Adrenal gland (tissue), 12 donors: ENCODE measurements around the gene CARMIL3. TPM values are rescaled to one million over a fixed set of nuclear protein-coding genes. Genes with fewer than 3 reads are reported as not detected.
A peak's percentile ranks its signal among the peaks of the same experiment; 100 is the strongest.
"Not testable (repeated sequence)": the region's sequence is repeated elsewhere in the genome, so short reads cannot be mapped to it uniquely, and the experiment has no call there.

Experiments used
- DNase-seq, 7 donors: peaks; one replicate each; pipeline ENCODE4 v3.0.0-alpha.2; 2019 to 2020
- H3K27ac ChIP-seq, 5 donors: fragments of 200-600 bp; sonication (generic) in 4 of 5; 1 replicate in 3 of 5; 2 replicates in 2 of 5; pipeline versions ENCODE4 v1.5.1 to v1.8.0; 2016 to 2020; ENCODE audit warnings: mild to moderate bottlenecking in 1 of 5
- H3K27me3 ChIP-seq: fragments of 200-600 bp; 2 replicates; pipeline ENCODE4 v1.8.0; 2021
- H3K36me3 ChIP-seq, 2 donors: fragments of 200-600 bp; replicated peaks in 1 of 2; 1 replicate in 1 of 2; 2 replicates in 1 of 2; pipeline versions ENCODE4 v1.5.1 to v1.8.0; 2018 to 2022
- H3K4me1 ChIP-seq, 2 donors: fragments of 200-600 bp; replicated peaks in 1 of 2; 1 replicate in 1 of 2; 2 replicates in 1 of 2; pipeline versions ENCODE4 v1.5.1 to v1.8.0; 2018 to 2021
- H3K4me3 ChIP-seq, 4 donors: fragments of 200-600 bp; sonication (generic) in 3 of 4; one replicate each; pipeline ENCODE4 v1.5.1; 2016 to 2018
- H3K9me3 ChIP-seq, 3 donors: fragments of 200-600 bp; sonication (generic) in 1 of 3; replicated peaks in 1 of 3; 1 replicate in 2 of 3; 2 replicates in 1 of 3; pipeline versions ENCODE4 v1.5.1 to v1.8.0; 2016 to 2021
- POLR2A ChIP-seq, 2 donors: fragments of 450-650 bp; IDR thresholded peaks; one replicate each; pipeline ENCODE4 v1.6.1; 2017; ENCODE audit warnings: antibody characterized with exemption in 2 of 2, mild to moderate bottlenecking in 2 of 2, moderate library complexity in 1 of 2
- WGBS, 4 donors: extraction: QIAGEN DNeasy Blood & Tissue Kit in 2 of 4; methylation state at CpG; one replicate each; pipeline versions ENCODE4 v1.1.5 to v1.1.7; 2013 to 2017; 5-methylcytosine and 5-hydroxymethylcytosine counted together
- intact Hi-C, 2 donors: fragments of 100-400 bp; cut with DNase I; formaldehyde crosslinking; loops; one replicate each; pipeline versions ENCODE4 v1.14.1 to v1.15.0; 2022 to 2023
- polyA plus RNA-seq, 3 donors: library from polyadenylated mRNA; stranded (reverse); fragments of 200-250 nt in 2 of 3; fragments of 350-450 nt in 1 of 3; fragmentation: Illumina TruSeq in 1 of 3; extraction: RNeasy Lipid Tissue Mini Kit (QIAGEN cat#74804) in 1 of 3; gene quantifications; one replicate each; pipeline ENCODE4 v1.2.3, GENCODE V29; 2013 to 2014
- total RNA-seq, 9 donors: library from RNA; depleted of rRNA in 4 of 9; stranded (reverse); fragments of >200 nt in 4 of 9; fragments of 120-200 nt in 1 of 9; fragmentation: NEBNext Ultra II Directional in 1 of 9; extraction: Animal tissue kit (Norgen Biotek cat#: 25700) in 1 of 9; gene quantifications; one replicate each; pipeline versions ENCODE4 v1.1.0 to v1.2.4, GENCODE V29; 2013 to 2023
- TF ChIP-seq, protein P1 (sequence below), 6 experiments: fragments of 450-650 bp in 4 of 6; fragments of 200-600 bp in 2 of 6; sonication (generic) in 1 of 6; IDR thresholded peaks; 1 replicate in 5 of 6; 2 replicates in 1 of 6; pipeline versions ENCODE4 v1.5.1 to v1.8.0; 2016 to 2021; ENCODE audit warnings: antibody characterized with exemption in 6 of 6, mild to moderate bottlenecking in 2 of 6, moderate library complexity in 1 of 6
- donor health status: healthy with polysubstance abuse.
- donor health status: Bipolar disorder and iron deficiency.
- donor health status: DM: yes; HTN: yes; CAD: no.
- donor health status: DM: no; HTN: no; CAD: no.
- donor health status: DM: no; HTN: no; CAD: no.
- donor health status: DM: yes; HTN: yes; CAD: no.

Gene CARMIL3
- total and polyA plus RNA-seq, 12 donors = 0.17 to 5.8 (median 0.74) TPM; not detected in 1

GRCh38 chr14:24032727-24033418 lies 18.9 kb upstream of the CARMIL3 start:
- Histone ChIP-seq H3K27me3 (no peaks in the 10 kb centered on the region), H3K4me1 (no peaks in the 10 kb centered on the region), H3K36me3 (no peaks in the 10 kb centered on the region), H3K9me3 (no peaks in the 10 kb centered on the region), H3K27ac (no peak overlapping the region), H3K4me3 (no peak overlapping the region)
- DNase-seq = peak in 6 of 7 donors; percentile 33 to 74 (median 66)
- intact Hi-C loops = no loop called here
- 53 to 74% (median 64%) methylated on average over 2 of the region's 2 CpGs for WGBS, 4 donors
- no peak for TF ChIP-seq POLR2A (IDR thresholded peaks at IDR 0.05)
- TF ChIP-seq, protein P1, sequence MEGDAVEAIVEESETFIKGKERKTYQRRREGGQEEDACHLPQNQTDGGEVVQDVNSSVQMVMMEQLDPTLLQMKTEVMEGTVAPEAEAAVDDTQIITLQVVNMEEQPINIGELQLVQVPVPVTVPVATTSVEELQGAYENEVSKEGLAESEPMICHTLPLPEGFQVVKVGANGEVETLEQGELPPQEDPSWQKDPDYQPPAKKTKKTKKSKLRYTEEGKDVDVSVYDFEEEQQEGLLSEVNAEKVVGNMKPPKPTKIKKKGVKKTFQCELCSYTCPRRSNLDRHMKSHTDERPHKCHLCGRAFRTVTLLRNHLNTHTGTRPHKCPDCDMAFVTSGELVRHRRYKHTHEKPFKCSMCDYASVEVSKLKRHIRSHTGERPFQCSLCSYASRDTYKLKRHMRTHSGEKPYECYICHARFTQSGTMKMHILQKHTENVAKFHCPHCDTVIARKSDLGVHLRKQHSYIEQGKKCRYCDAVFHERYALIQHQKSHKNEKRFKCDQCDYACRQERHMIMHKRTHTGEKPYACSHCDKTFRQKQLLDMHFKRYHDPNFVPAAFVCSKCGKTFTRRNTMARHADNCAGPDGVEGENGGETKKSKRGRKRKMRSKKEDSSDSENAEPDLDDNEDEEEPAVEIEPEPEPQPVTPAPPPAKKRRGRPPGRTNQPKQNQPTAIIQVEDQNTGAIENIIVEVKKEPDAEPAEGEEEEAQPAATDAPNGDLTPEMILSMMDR (IDR thresholded peaks at IDR 0.05) = no peak

- 29 to 52% (median 41%) methylated on average over 2 to 3 of the region's 4 CpGs for WGBS, 4 donors
- H3K4me1 ChIP-seq, intact Hi-C loops, H3K9me3 ChIP-seq, H3K27me3 ChIP-seq, H3K36me3 ChIP-seq: not testable (repeated sequence)
- Histone ChIP-seq H3K27ac (peak overlapping the region in 4 of 5 donors; percentile 69 to 93 (median 83)), H3K4me3 (peak overlapping the region in 1 of 4 donors; percentile 61)
- TF ChIP-seq, protein P1 (IDR thresholded peaks at IDR 0.05) = peak in 1 of 6 experiments; percentile 12
- peak in 1 of 7 donors; percentile 13 for DNase-seq
Measured at GRCh38 chr14:24035769-24036168, 16.0 kb upstream of the CARMIL3 start.

DNA sequence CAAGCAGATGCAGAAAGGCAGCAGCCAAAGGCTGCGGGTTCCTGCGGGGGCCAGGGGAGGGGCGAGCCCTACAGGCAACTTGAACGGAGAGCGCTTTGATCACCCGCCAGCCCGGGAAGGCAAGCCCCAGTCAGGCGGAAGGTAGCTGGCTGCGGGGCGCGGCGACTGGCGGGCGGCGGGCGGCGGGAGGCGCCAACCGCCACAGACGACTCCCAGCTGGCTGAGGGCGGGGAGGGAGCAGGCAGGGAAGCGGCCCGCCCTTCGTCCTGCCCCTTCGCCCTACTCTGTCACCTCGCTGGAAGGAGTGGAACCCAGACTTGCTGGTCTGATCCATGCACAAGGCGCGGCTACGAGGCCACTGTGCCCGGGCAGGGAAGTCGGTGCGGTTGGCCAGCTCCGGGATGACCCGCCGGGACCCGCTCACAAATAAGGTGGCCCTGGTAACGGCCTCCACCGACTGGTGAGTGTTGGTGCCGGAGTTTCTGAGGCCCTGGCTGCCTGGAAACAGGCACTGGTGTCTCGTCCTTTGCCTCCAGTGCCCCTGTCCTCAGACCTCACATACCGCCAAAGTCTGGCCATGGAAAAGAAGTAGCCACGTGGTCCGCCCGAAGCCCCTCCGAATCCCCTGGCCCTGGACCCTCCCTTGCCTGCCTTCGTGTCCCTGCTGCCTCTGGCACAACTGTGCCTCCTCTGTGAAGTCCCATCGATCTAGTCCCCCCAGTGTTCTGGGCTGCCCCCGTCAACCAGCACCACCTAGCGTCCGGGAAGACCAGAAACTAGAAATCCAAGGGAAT lies 15.4 kb upstream of the CARMIL3 start:
- WGBS, 4 donors = 0% methylated on average over 18 to 50 of the region's 50 CpGs
- Histone ChIP-seq H3K4me1 (no peaks in the 10 kb centered on the region), H3K36me3 (no peaks in the 10 kb centered on the region), H3K4me3 (peak overlapping the region in 2 of 4 donors; percentile 30 to 61), H3K9me3 (no peaks in the 10 kb centered on the region), H3K27me3 (no peaks in the 10 kb centered on the region), H3K27ac (peak overlapping the region; percentile 37 to 93 (median 73))
- peak; percentile 75 to 92 (median 83) for DNase-seq
- intact Hi-C loops = no loop called here
- TF ChIP-seq, protein P1 (IDR thresholded peaks at IDR 0.05) = peak; percentile 46 to 89 (median 73)
- TF ChIP-seq POLR2A (IDR thresholded peaks at IDR 0.05) = peak in 1 of 2 donors; percentile 47

GRCh38 chr14:24036963-24037657 lies 14.7 kb upstream of the CARMIL3 start:
- 37 to 43% (median 41%) methylated on average over 10 of the region's 10 CpGs for WGBS, 4 donors
- H3K36me3 ChIP-seq, H3K4me1 ChIP-seq, intact Hi-C loops, H3K9me3 ChIP-seq, H3K27me3 ChIP-seq, DNase-seq: not testable (repeated sequence)
- Histone ChIP-seq H3K4me3 (peak overlapping the region in 1 of 4 donors; percentile 61), H3K27ac (peak overlapping the region in 4 of 5 donors; percentile 69 to 93 (median 83))
